ENCODE results near the gene PHF24. TPM values are rescaled to one million over a fixed set of nuclear protein-coding genes. Genes with fewer than 3 reads are reported as not detected.

PHF24 gene
- total RNA-seq, 2 experiments from 2014 or later = not detected

DNA sequence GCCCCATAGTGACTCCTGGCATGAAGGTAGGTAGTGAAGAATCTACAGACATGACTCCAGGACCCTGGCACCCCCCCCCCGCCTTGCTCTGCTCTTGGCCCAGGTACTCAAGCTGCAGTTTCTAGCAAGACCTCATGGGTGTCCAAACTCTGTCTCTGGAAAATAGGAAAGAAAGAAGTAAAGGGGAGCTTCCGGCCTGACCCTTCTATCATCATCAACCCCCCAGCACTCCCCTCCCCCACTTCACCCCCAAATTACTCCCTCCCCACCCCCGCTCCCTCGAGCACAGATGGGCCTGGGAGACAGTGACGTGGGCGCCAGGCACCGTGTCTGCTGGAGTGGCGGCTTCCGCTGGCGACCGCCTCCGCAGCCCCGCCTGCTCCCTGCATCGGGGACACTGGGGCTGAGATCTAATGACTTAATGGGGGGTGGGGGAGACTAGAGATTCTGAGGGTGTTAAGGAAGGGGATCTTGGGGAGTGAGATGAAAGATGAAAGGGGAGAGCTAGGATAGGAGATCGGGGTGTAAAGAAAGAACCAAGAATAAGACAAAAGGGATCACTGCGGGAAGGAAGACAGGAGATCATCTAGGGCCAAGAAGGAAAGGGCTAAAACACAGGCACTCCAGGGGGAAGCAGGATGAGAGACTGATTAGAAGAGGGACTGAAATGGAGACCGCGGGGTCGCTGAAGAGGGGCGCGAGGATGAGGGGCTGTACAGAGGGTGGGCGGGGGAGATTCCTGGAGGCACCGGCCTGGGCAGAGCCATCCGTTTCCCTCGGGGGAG, 30.3 kb downstream of the PHF24 start:
- H3K4me1 Mint-ChIP-seq = peaks cover 47% of the 10 kb centered on the region
- H3K27ac Mint-ChIP-seq = peak overlapping the region; percentile 92
- no peaks in the 10 kb centered on the region for H3K9me3 Mint-ChIP-seq
- no peaks in the 10 kb centered on the region for H3K27me3 Mint-ChIP-seq
- ATAC-seq (ENCODE audit: low read depth) (peak; percentile 1), DNase-seq (peak; percentile 64)
- no peaks in the 10 kb centered on the region for H3K36me3 Mint-ChIP-seq
- peak overlapping the region; percentile 79 for H3K4me3 Mint-ChIP-seq
- POLR2A ChIA-PET = interaction anchor here (0.6 to 1.9 kb wide), 7 partner anchors 10 to 92 kb away, joined by 3 to 12 read pairs (median 3); partner anchors contain the start of genes FANCG and VCP

DNA sequence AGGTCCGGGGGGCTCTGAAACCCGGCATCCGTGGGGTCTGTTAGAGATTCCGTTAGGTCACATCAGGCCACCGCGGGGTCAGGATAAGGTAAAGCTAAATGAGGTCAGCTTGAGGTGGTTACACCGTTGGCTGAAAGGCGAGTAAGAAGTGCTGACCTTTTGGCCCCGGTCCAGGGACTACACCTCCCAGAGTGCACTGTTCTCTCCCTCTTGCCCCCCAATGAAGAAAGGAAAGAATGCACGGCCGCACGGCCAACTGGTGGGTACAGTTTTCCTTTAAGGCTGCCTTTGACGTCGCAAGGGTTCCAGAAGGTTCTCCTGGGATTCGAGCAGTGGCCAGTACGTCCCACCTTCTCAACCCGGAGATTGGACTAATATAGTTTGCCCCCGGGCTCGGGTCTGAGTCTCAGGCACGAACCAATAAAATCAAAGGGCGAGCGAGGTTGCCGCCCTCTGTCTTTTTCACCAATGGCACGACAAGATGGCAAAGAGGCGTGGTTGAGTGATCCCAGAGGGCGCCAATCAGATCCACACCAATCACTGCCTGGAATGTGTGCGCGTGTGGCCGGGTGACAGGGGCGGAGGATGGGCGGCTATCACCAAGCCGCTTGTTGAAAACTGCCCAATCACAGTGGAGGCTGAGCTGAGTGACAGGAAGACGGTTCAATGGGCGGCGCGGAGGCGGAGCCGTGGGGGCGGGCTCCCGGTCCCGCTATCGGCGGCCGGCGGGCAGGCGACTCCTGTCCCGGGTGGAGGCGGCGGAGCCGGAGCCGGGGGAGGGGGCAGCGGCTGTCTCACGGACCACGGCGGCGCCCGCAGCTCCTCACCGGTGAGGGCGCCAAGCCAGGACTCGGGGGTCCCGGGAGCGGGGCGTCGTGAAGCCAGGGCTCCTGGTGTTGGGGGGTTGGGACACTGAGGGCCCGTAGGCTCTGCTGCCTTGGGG, 31.2 kb downstream of the PHF24 start, which contains the start of gene DNAJB5:
Gene DNAJB5 (plus strand): TSS at position 743 of the 943 bp plus-strand sequence. CDS start 886 bp downstream, outside the sequence.
- Mint-ChIP-seq H3K4me3 (peak within 1 kb of the TSS; percentile 81), H3K4me1 (peaks cover 42% of the 10 kb centered on the region), H3K36me3 (no peaks in the 10 kb centered on the region), H3K27ac (peak within 1 kb of the TSS; percentile 92), H3K9me3 (no peaks in the 10 kb centered on the region), H3K27me3 (no peaks in the 10 kb centered on the region)
- POLR2A ChIA-PET = interaction anchor here (0.6 to 1.9 kb wide), 9 partner anchors 10 to 91 kb away, joined by 3 to 12 read pairs (median 4); partner anchors contain the start of genes FANCG and VCP
- DNase-seq (peak; percentile 98), ATAC-seq (ENCODE audit: low read depth) (peak; percentile 95)

DNA sequence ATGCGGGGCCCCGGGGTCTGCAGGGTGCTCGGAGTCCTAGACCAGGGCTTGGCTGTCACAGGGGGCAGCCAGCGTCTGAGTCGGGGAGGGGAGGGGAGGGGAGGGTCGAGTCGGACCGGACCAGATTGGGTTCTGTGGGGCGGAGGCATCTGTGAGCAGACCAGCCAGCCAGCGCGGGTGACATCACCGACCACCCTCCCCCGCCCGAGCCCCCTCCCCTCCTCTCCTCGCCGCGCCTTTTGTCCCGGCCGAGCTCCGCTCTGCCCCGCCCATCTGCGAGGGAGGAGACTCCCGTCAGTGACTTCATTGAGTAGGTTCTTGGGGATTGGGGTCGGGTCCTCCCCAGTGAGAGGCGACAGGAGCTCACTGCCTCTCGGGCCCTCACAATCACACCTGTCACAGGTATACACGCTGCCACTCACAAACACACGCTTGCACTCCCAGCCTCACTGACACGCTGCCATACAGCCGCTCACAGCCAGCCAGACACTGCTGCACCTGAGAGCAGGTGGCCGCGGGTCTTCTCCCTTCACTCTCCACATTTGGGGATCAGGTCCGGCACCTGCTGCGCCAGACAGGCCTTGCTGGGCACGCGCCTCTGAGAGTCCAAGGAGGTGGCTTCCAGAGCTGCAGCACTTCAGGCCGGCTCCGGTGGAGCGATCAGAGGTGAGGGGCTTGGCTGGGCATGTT, 32.0 kb downstream of the PHF24 start:
- H3K36me3 Mint-ChIP-seq = no peaks in the 10 kb centered on the region
- no peak for ATAC-seq (ENCODE audit: low read depth)
- H3K4me3 Mint-ChIP-seq = peak overlapping the region; percentile 81
- POLR2A ChIA-PET = interaction anchor here (0.8 to 1.9 kb wide), 7 partner anchors 11 to 90 kb away, joined by 3 to 12 read pairs (median 4); partner anchors contain the start of genes FANCG and VCP
- H3K4me1 Mint-ChIP-seq = peaks cover 39% of the 10 kb centered on the region
- peak overlapping the region; percentile 31 for H3K27ac Mint-ChIP-seq
- DNase-seq = peak; percentile 55
- no peaks in the 10 kb centered on the region for H3K27me3 Mint-ChIP-seq
- no peaks in the 10 kb centered on the region for H3K9me3 Mint-ChIP-seq

DNA sequence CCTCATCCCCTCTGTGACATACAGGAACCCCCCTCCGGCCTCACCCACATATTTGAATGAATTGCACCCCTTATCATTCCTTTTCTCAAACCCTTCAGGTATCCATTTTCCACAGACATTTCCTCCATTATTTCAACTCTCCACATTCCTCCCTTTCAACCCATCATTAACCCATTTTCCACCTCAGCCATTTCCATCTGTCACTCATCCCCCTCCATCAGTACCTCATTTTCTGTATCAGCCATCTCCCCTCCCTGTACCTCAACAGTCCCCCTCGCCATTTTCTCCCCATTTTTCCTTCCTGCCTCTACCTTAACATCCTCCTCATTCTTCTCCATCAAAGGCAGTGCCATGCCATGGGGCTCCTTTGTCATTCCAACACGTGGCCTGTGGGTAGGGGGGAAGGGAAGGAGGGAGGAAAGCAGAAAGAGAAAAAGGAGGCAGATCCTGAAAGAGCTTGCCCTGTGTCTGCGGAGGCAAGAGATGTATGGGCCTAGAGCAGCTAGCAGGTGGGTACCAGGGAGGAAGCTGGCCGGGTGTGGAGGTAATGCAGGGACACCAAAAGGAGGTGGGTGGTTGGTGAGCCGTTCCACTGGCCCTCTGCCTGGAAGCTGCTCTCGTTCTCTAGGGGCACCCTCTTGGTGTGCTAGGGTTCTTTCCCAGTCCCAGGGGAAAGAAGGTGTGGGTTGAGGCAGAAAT, 33.0 kb downstream of the PHF24 start:
- Mint-ChIP-seq H3K36me3 (no peaks in the 10 kb centered on the region), H3K4me3 (peak overlapping the region; percentile 81), H3K9me3 (no peaks in the 10 kb centered on the region), H3K27ac (no peak overlapping the region), H3K4me1 (peaks cover 33% of the 10 kb centered on the region), H3K27me3 (no peaks in the 10 kb centered on the region)
- ATAC-seq (ENCODE audit: low read depth) = no peak
- POLR2A ChIA-PET = no interaction called here
- no peak for DNase-seq

DNA sequence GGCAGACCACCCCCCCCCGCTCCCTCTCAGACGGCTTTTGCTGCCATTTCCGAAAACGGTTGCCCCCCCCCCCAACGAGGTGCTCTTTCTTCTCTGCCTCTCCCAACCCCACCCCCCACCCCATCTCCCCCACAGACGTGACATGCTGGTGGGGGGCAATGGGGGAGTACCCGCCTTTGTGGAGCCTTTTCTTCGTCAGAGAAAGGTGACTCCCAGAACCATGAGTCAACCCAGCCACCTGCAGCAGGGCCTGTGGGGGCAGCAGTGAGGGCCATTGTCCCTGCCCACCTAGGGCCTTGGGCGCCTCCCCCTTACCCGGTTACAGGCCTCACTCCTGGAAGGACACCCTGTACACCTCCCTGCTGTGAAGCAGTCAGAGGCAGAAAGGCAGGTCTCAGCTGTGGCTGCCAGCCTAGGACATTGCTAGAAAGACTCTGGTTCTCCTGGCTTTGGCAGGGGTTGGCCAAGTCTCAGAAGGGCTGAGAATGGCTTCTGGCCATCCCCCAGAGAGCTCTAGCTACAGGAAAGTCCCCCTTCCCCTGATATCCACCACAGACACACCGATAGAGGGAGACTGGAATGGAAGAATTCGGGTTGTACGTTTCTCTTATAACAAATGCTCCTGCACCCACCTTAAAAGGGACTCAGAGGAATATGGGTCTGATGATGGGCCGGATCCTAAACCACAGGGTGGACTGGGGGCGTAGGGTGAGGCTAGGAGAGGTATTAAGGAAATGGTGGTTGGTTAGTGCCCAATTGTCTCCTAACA, 33.7 kb downstream of the PHF24 start:
- Mint-ChIP-seq H3K27me3 (no peaks in the 10 kb centered on the region), H3K4me1 (peaks cover 32% of the 10 kb centered on the region), H3K9me3 (no peaks in the 10 kb centered on the region), H3K36me3 (peaks cover 1% of the 10 kb centered on the region), H3K27ac (no peak overlapping the region), H3K4me3 (no peak overlapping the region)
- POLR2A ChIA-PET = no interaction called here
- no peak for ATAC-seq (ENCODE audit: low read depth)
- no peak for DNase-seq

DNA sequence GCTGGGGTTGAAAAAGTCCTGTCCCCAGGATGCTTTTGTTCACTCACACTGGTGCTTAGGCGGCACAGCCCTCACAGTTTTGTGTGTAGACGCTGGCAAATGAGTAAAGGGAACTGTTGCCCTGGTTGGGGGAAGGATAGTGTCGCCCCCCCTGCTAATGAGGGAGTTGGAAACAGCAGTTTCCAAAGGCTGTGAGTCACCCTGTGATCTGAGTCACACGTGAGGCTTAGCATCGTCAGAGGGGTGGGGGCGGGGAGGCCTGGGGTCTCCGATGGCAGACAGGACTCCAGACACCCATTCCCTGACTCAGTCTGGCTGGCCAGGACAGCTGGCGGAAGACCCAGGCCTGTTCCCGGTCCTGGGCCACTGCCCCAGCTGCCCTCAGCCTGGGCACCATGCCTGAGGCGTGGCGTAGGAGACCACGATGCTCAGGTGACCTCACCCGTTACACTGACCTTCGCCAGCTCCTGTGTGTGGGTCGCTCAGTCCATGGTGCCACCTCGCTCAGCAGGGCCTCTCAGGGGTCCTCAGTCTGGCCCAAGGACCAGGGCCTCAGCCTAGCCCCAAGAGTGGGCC, 34.4 kb downstream of the PHF24 start:
- no peak for ATAC-seq (ENCODE audit: low read depth)
- Mint-ChIP-seq H3K27me3 (no peaks in the 10 kb centered on the region), H3K27ac (no peak overlapping the region), H3K36me3 (peaks cover 4% of the 10 kb centered on the region), H3K4me1 (peaks cover 25% of the 10 kb centered on the region), H3K4me3 (no peak overlapping the region), H3K9me3 (no peaks in the 10 kb centered on the region)
- POLR2A ChIA-PET = no interaction called here
- DNase-seq = no peak

DNA sequence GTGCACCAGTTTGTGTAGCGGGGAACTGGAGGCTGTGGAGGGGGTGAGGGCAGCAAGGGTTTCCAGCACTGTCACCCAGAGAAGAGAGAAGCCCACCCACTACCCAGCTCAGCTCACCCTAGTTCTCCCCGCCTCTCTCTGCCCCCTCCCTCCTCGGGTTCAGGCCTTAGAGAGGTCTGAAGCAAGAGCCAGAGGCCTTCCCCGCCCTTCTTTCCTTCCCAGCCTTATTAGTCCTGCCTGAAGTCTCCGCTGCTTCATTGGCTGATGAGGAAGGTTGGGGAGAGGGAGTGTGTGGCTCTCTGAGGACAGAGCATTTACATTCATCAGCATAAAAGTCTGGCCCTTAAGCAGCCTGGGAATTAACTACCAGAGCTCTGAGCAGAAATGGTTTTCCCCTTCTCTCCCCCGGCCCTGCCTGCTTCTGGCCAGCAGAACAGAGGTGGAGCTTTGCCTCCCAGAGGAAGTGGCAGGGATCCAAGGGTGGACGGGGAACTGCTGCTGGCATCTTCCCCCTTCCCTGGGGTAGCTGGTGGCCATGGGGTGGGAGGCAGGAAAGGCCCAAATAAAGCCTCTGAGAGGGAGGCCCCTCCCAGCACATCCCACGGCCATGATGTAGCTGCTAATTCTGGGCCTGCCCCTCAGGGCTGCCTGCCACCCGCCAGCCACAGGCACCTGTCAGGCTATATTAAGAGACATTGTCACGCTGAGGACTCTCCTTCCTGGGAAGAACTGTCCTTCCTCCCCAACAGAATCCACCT, 35.6 kb downstream of the PHF24 start:
- ATAC-seq (ENCODE audit: low read depth) (no peak), DNase-seq (no peak)
- no peaks in the 10 kb centered on the region for H3K9me3 Mint-ChIP-seq
- POLR2A ChIA-PET = no interaction called here
- no peak overlapping the region for H3K4me3 Mint-ChIP-seq
- H3K27me3 Mint-ChIP-seq = no peaks in the 10 kb centered on the region
- H3K27ac Mint-ChIP-seq = no peak overlapping the region
- H3K36me3 Mint-ChIP-seq = peaks cover 4% of the 10 kb centered on the region
- H3K4me1 Mint-ChIP-seq = peaks cover 18% of the 10 kb centered on the region

DNA sequence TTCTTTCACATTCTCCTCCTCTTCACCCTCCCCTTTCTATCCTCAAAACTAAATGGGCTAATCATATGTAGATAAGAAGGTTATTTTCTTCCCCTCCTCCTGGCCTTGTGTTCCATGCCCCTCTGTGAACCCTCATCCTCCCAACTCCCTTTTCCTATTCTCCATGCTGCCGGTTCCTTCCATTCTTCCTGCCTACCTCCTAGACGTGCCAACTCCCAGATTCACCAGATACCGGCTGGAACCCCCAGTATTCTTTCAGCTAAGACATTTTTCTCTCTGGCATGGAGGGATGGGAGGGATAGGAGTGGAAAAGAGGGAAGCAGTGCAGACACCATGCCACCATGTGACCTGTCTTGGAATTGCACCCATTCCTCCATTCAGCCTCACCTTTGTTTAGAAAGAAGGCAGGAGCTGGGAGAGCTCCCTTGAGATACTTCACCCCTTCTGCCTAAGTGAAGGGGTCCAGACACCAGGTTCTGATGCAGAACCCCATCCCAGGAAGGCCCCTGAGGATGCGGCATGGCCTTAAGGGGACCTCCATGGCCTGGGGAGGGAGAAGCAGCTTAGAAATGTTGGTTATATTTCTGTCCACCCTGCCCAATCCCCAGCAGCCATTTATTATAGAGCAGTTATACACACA, 36.3 kb downstream of the PHF24 start:
- peak overlapping the region; percentile 36 for H3K27ac Mint-ChIP-seq
- no peak overlapping the region for H3K4me3 Mint-ChIP-seq
- peaks cover 4% of the 10 kb centered on the region for H3K36me3 Mint-ChIP-seq
- no peak for DNase-seq
- H3K9me3 Mint-ChIP-seq = no peaks in the 10 kb centered on the region
- POLR2A ChIA-PET = no interaction called here
- H3K4me1 Mint-ChIP-seq = peaks cover 18% of the 10 kb centered on the region
- no peak for ATAC-seq (ENCODE audit: low read depth)
- no peaks in the 10 kb centered on the region for H3K27me3 Mint-ChIP-seq

DNA sequence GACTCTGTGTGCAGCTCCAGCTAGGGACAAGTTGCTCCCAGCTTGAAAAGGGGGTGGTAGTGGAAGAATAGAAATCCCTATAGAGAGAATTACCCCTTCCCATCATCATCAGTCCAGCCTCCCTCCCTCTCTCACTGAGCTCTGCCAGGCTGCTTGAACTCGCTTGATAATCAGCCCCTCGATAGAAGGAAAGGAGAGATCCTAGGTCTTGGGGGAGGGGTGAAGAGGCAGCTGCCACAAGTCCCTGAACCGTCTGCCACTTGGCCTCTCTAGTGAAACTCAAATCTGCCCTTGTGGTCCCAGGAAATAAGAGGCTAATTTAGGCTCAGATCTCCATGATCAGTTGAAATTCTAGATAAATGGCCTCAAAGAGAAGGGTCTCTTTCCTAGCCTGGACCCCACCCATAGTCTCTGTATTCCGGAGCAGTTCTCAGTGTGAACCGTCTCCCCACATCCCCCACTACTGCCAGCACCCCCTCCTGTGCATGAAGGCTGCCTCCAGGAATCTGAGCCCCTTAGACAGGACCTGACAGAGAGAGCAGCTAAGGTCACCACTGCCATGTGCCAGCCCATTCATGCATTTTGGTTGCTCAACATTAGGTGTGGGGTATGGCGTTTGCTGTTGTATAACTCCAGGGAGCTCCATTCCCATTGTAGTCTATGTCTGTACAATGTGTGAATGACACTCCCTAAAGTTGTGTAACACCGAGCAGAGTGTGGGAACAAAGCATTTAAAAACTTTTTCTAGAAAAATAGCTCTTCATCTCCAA, 37.0 kb downstream of the PHF24 start:
- Mint-ChIP-seq H3K4me3 (no peak overlapping the region), H3K27me3 (no peaks in the 10 kb centered on the region), H3K9me3 (no peaks in the 10 kb centered on the region), H3K36me3 (peaks cover 4% of the 10 kb centered on the region), H3K27ac (no peak overlapping the region), H3K4me1 (peaks cover 18% of the 10 kb centered on the region)
- POLR2A ChIA-PET = no interaction called here
- DNase-seq (no peak), ATAC-seq (ENCODE audit: low read depth) (no peak)

DNA sequence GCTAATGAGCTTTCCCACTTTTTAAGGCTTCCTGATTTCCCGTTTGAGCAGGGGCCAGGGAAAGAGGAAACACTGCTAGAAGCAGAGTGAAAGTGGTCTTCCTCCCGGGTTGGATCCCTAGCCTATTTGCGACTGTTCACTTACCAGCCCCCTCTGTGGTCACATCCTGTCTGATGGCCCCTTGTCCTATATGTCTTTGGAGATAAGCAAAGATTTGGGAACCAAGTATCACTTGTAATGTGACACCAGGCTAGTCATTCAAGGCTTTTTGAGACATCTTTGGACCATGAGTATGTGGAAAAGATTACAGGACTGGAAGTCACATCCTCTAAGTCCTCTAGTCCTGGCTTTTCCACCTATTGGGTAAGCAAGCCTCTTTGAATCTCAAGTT, 37.6 kb downstream of the PHF24 start:
- H3K4me1 Mint-ChIP-seq = peaks cover 13% of the 10 kb centered on the region
- ATAC-seq (ENCODE audit: low read depth) = no peak
- POLR2A ChIA-PET = no interaction called here
- no peak overlapping the region for H3K27ac Mint-ChIP-seq
- peaks cover 4% of the 10 kb centered on the region for H3K36me3 Mint-ChIP-seq
- no peaks in the 10 kb centered on the region for H3K27me3 Mint-ChIP-seq
- DNase-seq = no peak
- H3K9me3 Mint-ChIP-seq = no peaks in the 10 kb centered on the region
- H3K4me3 Mint-ChIP-seq = no peak overlapping the region

All from activated naive CD8-positive, alpha-beta T cell treated with anti-CD3 and anti-CD28 coated beads, Interleukin-2, amount 10 ng/mL, durations not matched to agents 7 days and 5 days (primary cell).